Muscle of back (tissue), 13 donors: ENCODE measurements around the gene GAPDHS. TPM values are rescaled to one million over a fixed set of nuclear protein-coding genes. Genes with fewer than 3 reads are reported as not detected.

Experiments used
- DNase-seq, 3 donors: peaks; one replicate each; pipeline versions ENCODE4 v3.0.0 to v3.0.0-alpha.2; 2013
- long read RNA-seq, 9 donors: transcript quantifications; one replicate each; lab custom pipeline, GENCODE V29; 2026
- polyA plus RNA-seq, 10 donors: library from polyadenylated mRNA; unstranded; fragments of 120-200 nt; gene quantifications; one replicate each; pipeline ENCODE4 v1.2.1, GENCODE V29; 2013; ENCODE audit not compliant: insufficient read length in 10 of 10

Gene GAPDHS
- polyA plus RNA-seq = not detected
- long read RNA-seq, donor 1 = 0 reads
- long read RNA-seq, donor 2 = 0 reads
- long read RNA-seq, donor 3 = 0 reads
- long read RNA-seq, donor 4 = 0 reads
- long read RNA-seq, donor 5 = 0 reads
- long read RNA-seq, donor 6 = 0 reads
- long read RNA-seq, donor 7 = 0 reads
- long read RNA-seq, donor 8 = 0 reads
- long read RNA-seq, donor 9 = 0 reads

DNA sequence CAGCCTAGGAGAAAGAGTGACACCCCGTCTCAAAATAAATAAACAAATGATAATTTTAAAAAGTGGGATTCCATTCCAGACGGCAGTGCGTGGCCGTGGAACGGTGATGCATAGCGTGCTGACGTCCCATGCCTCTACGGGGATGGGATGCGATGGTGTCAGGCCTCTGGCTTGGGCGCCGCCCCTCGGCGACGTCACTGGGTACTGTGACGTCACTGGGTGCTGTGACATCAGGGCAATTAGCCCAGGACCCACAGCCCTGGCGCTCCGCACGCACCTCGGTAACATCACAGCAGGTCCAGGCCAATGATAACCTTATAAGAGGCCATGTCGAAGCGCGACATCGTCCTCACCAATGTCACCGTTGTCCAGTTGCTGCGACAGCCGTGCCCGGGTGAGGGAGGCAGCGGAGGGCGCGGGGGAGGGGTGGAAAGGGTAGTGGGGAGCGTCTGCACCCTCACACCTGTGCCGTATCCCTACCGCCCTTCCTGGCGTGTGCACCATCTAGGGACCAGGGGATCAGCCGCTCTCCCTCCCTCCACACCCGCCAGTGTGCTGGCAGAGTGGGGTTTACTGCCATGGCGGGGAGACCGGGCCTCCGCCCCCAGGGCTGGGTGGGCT, at the start of gene GAPDHS:
GAPDHS (plus strand) TSS at position 256 of the 621 bp plus-strand sequence; CDS start at position 328, 72 bp downstream.
- no peak for DNase-seq

GRCh38 chr19:35484252-35485036, 48.8 kb upstream of the GAPDHS start:
- no peak for DNase-seq

DNA sequence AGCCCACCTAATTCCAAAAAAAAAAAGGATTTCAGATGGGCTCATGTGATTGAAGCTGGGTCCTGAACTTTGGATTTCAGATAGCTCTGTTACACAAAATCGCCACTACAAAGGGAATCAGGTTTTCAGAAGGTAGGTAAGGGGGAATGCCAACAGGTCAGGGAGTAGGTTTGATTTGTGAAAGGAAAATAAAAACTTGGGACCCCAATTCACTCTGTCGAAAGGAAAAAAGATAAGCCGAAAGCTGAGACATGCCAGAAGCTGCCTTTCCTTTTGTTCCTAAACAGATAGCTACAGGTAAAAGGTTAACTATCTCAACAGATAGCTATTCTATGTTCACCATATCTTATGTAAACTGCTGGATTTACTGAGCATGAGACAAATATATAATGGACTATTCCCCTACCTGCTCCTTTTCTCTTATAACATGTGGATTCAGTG, 47.0 kb upstream of the GAPDHS start:
- no peak for DNase-seq

DNA sequence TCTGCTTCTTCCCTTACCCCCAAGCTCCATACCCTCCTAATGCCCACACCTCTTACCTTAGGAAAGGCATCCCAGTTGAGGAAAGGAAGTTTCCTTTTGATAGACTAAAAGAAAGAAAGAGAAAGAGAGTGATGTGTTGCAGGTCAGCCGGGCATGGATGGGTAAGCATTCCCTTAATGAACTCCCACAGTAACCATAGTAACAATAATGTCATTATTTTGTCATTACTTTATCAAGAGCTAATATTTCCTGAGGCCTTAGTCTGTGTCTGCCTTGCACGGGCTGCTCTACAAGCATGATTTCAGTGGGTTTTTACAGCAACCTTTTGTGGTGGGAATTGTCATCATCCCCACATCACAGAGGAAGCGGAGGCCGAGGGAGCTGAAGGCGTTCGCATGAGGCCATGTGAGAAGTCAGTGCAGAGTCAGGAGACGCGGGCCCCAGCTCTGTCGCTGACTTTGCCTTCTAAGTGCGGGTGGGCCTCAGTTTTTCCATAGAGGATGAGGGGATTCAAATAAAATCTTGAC, 45.5 kb upstream of the GAPDHS start:
- DNase-seq = no peak

- no peak for DNase-seq
These were observed 44.6 kb upstream of the GAPDHS start for GRCh38 chr19:35488677-35489076.

DNA sequence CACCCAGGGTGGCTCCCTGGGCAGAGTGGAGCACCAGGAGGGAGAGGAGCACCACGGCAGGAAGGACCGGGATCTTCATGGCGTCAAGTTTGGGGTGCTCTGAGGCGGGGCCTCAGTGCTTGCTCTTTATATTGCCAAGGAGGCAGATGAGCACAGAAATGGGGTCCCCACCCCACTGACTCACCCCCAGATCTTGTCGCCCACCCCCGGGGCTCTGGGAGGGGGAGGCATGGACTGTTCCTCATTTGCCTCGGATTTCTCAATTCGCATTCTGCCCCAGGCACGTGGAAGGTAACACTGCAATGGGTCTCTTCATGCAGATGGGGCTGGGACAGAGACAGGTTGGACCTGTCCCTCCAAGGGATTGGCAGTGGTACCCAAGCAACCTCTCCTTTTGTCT, 42.9 kb upstream of the GAPDHS start, which contains the start of gene KRTDAP:
KRTDAP (minus strand) TSS at position 101 of the 400 bp plus-strand sequence; CDS start at position 79, 22 bp downstream.
- no peak for DNase-seq

DNA sequence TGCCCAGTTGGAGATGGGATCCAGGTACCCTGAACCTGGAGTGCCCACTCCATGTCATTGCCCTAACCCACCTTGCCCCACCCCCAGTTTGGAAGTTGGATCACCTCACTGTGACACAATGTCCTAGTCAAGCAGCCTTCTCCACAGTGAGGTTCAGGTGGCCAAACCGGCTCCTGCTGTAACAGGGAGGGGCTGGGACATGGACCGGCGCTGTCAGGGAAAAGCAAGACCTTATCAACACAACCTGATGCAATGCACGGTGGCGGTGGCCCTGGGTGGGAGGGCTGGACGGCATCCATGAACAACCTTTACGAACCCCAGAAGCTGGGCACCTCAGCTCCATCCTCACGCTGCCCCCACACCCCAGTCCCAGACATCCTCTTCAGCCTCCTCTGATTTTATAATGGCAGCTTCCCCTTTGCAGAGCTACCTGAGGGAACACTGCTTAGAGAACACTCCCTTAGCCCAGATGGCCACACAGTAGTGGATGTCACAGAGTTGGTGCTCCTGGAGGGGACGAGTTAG, 41.4 kb upstream of the GAPDHS start:
- no peak for DNase-seq

DNA sequence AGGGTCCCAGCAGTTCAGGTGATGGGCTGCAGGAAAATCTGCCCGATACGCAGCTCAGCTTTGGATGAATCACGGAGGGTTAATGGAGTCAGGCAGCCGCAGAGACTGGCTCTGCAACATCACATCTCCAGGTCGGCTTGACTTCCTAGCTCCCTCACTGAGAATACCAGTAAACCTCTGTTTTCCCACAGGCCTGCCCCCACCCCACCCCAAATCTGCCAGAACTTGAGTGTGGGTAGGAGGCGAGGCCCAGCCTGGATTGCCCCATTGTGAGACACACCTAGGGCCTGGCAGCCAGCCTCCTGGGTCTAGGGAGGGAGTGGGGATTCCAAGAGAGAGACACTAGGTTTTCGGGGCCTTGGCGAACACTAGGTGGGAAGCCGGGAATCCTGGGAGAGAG, 39.3 kb upstream of the GAPDHS start:
- no peak for DNase-seq

DNA sequence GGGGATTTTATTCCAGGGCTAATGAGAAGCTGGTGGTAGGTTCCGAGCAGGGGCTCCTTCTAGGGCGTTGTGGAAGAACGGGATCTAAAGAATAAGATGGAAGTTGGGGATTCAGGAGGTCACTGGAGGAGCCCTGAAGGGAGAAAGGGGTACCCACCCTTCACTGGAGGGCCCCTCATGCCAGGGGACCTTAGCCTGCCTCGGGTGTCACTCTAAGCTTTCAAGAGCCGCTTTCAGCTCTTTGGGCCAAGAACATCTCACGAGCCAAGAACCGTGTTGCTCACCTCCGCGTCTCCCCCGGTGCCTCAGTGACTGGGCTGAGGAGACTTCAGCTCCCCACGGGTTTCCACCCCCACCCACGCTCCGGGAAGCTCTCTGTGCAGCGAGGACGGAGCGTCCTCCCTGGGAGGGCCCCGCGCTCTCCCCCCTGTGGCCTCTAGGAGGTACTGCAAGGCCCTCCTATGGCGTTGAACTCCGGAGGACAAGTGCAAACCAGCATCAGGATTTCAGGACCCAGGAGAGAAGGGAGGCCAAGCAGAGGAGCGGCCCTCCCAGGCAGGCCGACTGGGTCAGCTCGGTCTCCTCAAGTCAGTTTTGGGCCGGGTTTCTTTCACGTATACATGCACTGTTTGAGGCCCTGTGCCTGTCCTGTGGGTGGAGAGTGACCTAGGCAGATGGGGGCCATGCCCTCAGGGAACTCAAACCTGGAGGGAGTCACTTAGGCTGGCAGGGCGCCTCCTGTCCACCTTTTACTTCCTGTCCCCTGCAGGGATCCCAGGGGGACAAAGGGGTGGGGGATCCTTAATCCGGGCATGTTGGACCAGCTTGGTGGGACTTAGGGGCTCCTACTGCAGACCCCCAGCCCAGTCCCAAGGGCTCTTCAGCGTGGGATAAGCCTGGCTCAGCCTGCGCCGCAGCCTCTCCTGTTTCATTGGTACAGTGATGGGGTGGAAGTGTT, 37.9 kb upstream of the GAPDHS start:
- DNase-seq = peak; percentile 20 to 75 (median 51)

DNA sequence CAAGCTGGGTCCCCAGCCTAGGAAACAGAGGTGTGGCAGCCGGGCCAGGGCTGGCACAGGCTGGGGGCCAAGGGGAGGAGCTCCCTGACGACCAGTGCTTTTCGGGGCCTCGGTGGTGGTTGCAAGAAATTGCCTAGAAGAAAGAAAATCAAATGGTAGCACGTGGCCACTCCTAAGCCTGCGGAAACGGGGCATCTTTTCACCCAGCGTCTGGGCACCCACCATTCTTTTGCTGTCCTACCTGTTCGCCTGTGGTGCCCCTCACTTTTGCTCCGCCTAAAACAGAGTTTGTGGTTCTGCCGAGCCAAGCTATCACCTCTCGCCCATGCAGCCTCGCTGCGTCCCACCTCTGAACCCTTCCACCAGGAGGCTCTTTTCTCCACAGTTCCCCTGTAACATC, 35.9 kb upstream of the GAPDHS start:
- no peak for DNase-seq

DNA sequence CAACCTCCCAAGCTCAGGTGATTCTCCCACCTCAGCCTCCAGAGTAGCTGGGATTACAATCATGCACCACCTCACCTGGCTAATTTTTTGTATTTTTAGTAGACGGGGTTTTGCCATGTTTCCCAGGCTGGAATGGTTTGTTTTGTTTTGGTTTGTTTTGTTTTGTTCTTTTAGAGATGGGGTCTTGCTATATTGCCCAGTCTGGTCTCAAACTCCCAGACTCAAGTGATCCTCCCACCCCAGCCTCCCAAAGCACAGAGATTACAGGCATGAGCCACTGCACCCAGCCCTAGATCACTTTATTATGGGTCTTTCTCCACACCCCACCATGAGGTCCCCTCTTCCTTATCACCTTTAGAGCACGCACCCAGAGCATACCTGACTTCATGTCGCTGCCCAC, 35.0 kb upstream of the GAPDHS start:
- no peak for DNase-seq

- no peak for DNase-seq
These were observed 34.2 kb upstream of the GAPDHS start for GRCh38 chr19:35498984-35499527.

- no peak for DNase-seq
These were observed 32.6 kb upstream of the GAPDHS start for GRCh38 chr19:35500611-35501010.

GRCh38 chr19:35501684-35502083, 31.6 kb upstream of the GAPDHS start:
- no peak for DNase-seq

DNA sequence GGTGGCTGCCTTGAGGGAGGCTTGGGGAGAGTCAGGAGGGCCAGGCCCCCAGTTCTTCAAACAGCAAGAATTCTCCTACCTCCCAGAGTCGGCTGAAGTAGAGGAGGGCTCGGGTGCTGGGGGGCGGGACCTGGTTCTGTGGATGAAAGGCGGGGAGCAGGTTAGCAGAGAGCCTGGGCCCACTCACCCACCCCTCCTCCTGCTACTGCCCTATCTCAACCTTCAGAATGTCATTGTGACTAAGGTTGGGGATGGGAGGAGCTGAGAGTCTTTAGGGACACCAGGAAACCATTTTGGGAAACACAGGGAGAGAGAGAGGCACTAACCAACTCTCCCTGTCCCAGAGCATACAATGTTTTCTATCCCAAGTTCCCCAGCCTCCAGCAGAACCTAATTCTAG, 30.5 kb upstream of the GAPDHS start:
- DNase-seq = no peak

GRCh38 chr19:35506011-35506410, 27.2 kb upstream of the GAPDHS start:
- DNase-seq = no peak

GRCh38 chr19:35507561-35507960, 25.7 kb upstream of the GAPDHS start:
- no peak for DNase-seq

GRCh38 chr19:35508129-35508528, 25.1 kb upstream of the GAPDHS start:
- no peak for DNase-seq

- no peak for DNase-seq
These were observed 24.1 kb upstream of the GAPDHS start for GRCh38 chr19:35509018-35509652.
